GM23338 (cell line): ENCODE data around the gene CABLES1. TPM values are rescaled to one million over a fixed set of nuclear protein-coding genes. Genes with fewer than 3 reads are reported as not detected.
A peak's percentile ranks its signal among the peaks of the same experiment; 100 is the strongest.

ENCODE experiments used
- ATAC-seq: fragments of 200-7000 bp; cut with Tn5 transposase; 3 replicates; pipeline ENCODE4 v1.9.1; 2020
- DNase-seq: peaks from one replicate; pipeline ENCODE4 v3.0.0-alpha.2; 2015; ENCODE audit warnings: low spot score
- H2AFZ ChIP-seq: fragments of 200-600 bp; sonication (generic); 2 replicates; pipeline ENCODE4 v1.8.0; 2016; ENCODE audit warnings: antibody characterized with exemption, mild to moderate bottlenecking, moderate library complexity
- H3F3A ChIP-seq: fragments of 200-600 bp; sonication (generic); replicated peaks from 2 replicates; pipeline ENCODE4 v1.8.0; 2017; ENCODE audit warnings: antibody characterized with exemption, mixed run types, low read depth
- H3K27ac ChIP-seq: fragments of 200-600 bp; sonication (generic); 2 replicates; pipeline ENCODE4 v1.6.1; 2016; ENCODE audit warnings: low read depth
- H3K27me3 ChIP-seq: fragments of 200-600 bp; sonication (generic); 2 replicates; pipeline ENCODE4 v1.8.0; 2016; ENCODE audit warnings: mild to moderate bottlenecking, mixed run types, moderate library complexity; ENCODE audit not compliant: insufficient read depth
- H3K36me3 ChIP-seq: fragments of 200-600 bp; sonication (generic); 2 replicates; pipeline ENCODE4 v1.8.0; 2016; ENCODE audit warnings: mild to moderate bottlenecking; ENCODE audit not compliant: insufficient read depth
- H3K4me1 ChIP-seq: fragments of 200-600 bp; sonication (generic); 2 replicates; pipeline ENCODE4 v1.8.0; 2016; ENCODE audit warnings: mild to moderate bottlenecking, moderate library complexity; ENCODE audit not compliant: insufficient read depth
- H3K4me2 ChIP-seq: fragments of 200-600 bp; sonication (generic); 2 replicates; pipeline ENCODE4 v1.7.1; 2017; ENCODE audit warnings: mixed run types
- H3K4me3 ChIP-seq: fragments of 200-600 bp; sonication (generic); 2 replicates; pipeline ENCODE4 v1.6.1; 2016; ENCODE audit warnings: mixed run types
- H3K79me2 ChIP-seq: fragments of 200-600 bp; sonication (generic); replicated peaks from 2 replicates; pipeline ENCODE4 v1.8.0; 2017; ENCODE audit warnings: mild to moderate bottlenecking; ENCODE audit not compliant: insufficient read depth
- H3K9me2 ChIP-seq: fragments of 200-600 bp; sonication (generic); 2 replicates; pipeline ENCODE4 v1.8.0; 2017; ENCODE audit not compliant: insufficient read depth
- H4K20me1 ChIP-seq: fragments of 200-600 bp; sonication (generic); replicated peaks from 2 replicates; pipeline ENCODE4 v1.8.0; 2017; ENCODE audit warnings: mild to moderate bottlenecking; ENCODE audit not compliant: insufficient read depth
- H3K27ac Mint-ChIP-seq: 2 replicates; pipeline ENCODE4 v1.8.0; 2020; ENCODE audit warnings: inconsistent platforms, mild to moderate bottlenecking, moderate library complexity, mixed read lengths
- H3K27me3 Mint-ChIP-seq: 3 replicates; pipeline ENCODE4 v1.8.0; 2022; ENCODE audit warnings: low read depth, mild to moderate bottlenecking, moderate library complexity, mixed read lengths, inconsistent platforms; ENCODE audit not compliant: insufficient read depth, poor library complexity
- H3K36me3 Mint-ChIP-seq: 3 replicates; pipeline ENCODE4 v1.8.0; 2021; ENCODE audit warnings: low read depth, mild to moderate bottlenecking, inconsistent platforms, moderate library complexity, mixed read lengths
- H3K4me1 Mint-ChIP-seq: 3 replicates; pipeline ENCODE4 v1.8.0; 2020; ENCODE audit warnings: mild to moderate bottlenecking, inconsistent platforms, mixed read lengths
- H3K4me3 Mint-ChIP-seq: 3 replicates; pipeline ENCODE4 v1.8.0; 2021; ENCODE audit warnings: moderate library complexity, mild to moderate bottlenecking, inconsistent platforms, mixed read lengths
- H3K9me3 Mint-ChIP-seq: 3 replicates; pipeline ENCODE4 v1.8.0; 2020; ENCODE audit warnings: moderate library complexity, mild to moderate bottlenecking, inconsistent platforms, mixed read lengths
- CREB1 ChIP-seq: fragments of 250-450 bp; sonication (Bioruptor Pico); IDR thresholded peaks from 2 replicates; pipeline ENCODE4 v1.5.0; 2020; ENCODE audit warnings: low read depth, mild to moderate bottlenecking, moderate library complexity
- ETS1 ChIP-seq: IDR thresholded peaks from 2 replicates; pipeline ENCODE4 v1.6.1; 2016; ENCODE audit warnings: antibody characterized with exemption
- EZH2 ChIP-seq: fragments of 200-600 bp; sonication (generic); IDR thresholded peaks from one replicate; pipeline ENCODE4 v1.8.0; 2017; ENCODE audit warnings: antibody characterized with exemption, mild to moderate bottlenecking, low read depth; ENCODE audit not compliant: unreplicated experiment
- EZH2phosphoT487 ChIP-seq: fragments of 200-600 bp; sonication (generic); IDR thresholded peaks from one replicate; pipeline ENCODE4 v1.8.1; 2018; ENCODE audit warnings: antibody characterized with exemption; ENCODE audit not compliant: unreplicated experiment
- JUNB ChIP-seq: IDR thresholded peaks from one replicate; pipeline ENCODE4 v1.6.1; 2016; ENCODE audit warnings: antibody characterized with exemption; ENCODE audit not compliant: unreplicated experiment
- NANOG ChIP-seq: IDR thresholded peaks from 2 replicates; pipeline ENCODE4 v1.6.1; 2016; ENCODE audit warnings: antibody characterized with exemption, borderline replicate concordance
- POLR2AphosphoS5 ChIP-seq: IDR thresholded peaks from 2 replicates; pipeline ENCODE4 v1.6.1; 2016; ENCODE audit warnings: antibody characterized with exemption, low read depth
- STAT1 ChIP-seq: IDR thresholded peaks from one replicate; pipeline ENCODE4 v1.6.1; 2016; ENCODE audit warnings: antibody characterized with exemption; ENCODE audit not compliant: unreplicated experiment
- ZNF114 ChIP-seq: fragments of 250-450 bp; sonication (Bioruptor Pico); IDR thresholded peaks from 2 replicates; pipeline ENCODE4 v1.5.0; 2020; ENCODE audit warnings: mild to moderate bottlenecking, moderate library complexity
- ZNF331 ChIP-seq: fragments of 250-450 bp; sonication (Bioruptor Pico); IDR thresholded peaks from 2 replicates; pipeline ENCODE4 v1.5.0; 2020; ENCODE audit warnings: low read depth, mild to moderate bottlenecking, moderate library complexity
- ZNF462 ChIP-seq: fragments of 250-450 bp; sonication (Bioruptor Pico); IDR thresholded peaks from 2 replicates; pipeline ENCODE4 v1.5.0; 2020; ENCODE audit warnings: mild to moderate bottlenecking, moderate library complexity
- polyA plus RNA-seq: library from polyadenylated mRNA; unstranded; fragments of >200 nt; fragmentation: Nextera tagmentation; extraction: Ambion mirVana; gene quantifications from 2 replicates; pipeline ENCODE4 v1.2.1, GENCODE V29; 2016
- total RNA-seq: library from RNA; depleted of rRNA; stranded (reverse); fragments of >200 nt; shearing (Covaris generic); gene quantifications from 2 replicates; pipeline ENCODE4 v1.2.3, GENCODE V29; 2014
- TF ChIP-seq, protein P1 (sequence below), 2 experiments: fragments of 200-600 bp in 1 of 2; sonication (generic) in 1 of 2; conservative IDR thresholded peaks; 2 replicates each; pipeline versions ENCODE4 v1.5.1 to v1.6.1; 2016 to 2017; ENCODE audit warnings: antibody characterized with exemption in 2 of 2, low read depth in 2 of 2, mild to moderate bottlenecking in 2 of 2, moderate library complexity in 1 of 2
- TF ChIP-seq, protein P2 (sequence below): IDR thresholded peaks from one replicate; pipeline ENCODE4 v1.6.1; 2018; ENCODE audit warnings: antibody characterized with exemption; ENCODE audit not compliant: unreplicated experiment

Gene CABLES1
- total and polyA plus RNA-seq, 2 experiments from 2014 or later, result 2.6 to 12.4 TPM

DNA sequence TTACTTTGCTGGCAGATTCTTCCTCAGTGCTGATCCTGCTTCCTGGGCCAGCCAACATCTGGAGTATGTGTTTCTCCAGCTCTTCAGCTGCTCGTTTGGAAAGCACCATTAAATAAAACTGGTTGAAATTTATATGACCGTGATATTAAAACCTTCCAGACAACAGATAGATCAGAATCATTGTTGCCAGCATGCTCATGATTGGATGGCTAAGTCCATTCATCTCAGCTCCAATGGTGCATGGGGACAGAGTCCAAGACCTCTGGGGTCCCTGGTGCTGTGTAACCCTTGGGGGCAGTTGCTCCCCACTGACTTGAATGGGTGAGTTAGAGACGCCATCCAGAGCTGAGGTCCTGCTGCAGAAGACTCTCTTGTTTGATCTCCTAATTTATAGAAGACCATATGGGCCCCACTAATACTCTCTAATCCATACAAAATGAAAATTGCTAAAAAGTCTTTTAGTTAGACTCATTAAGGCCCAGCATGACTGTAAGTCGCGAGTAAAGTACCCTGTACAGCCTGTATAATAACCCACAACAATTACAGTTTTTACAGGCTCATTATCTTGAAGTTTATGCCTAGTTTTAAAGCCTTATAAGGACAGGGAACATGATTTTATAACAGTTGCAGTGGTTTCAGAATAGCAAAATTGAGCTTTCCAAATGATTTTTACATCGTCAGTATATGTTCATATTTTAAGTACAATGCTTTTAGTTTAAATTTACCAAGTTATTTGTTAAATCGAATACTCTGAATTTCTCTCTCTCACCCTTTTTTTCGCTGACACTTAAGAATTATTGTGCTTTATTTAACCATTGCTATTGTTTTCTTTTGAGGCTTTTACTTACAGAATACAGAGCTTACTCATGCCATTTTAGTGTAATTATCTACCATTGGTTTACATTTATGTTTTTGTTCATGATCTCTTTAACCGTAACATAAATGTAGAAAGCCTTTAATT, 60.0 kb downstream of the CABLES1 start:
- Mint-ChIP-seq H3K9me3 (no peaks in the 10 kb centered on the region; the same call in 1 of the 3 replicates), H3K4me3 (peak overlapping the region; percentile 32; the same call in 2 of the 3 replicates), H3K4me1 (peaks cover 40% of the 10 kb centered on the region), H3K27ac (peak overlapping the region; percentile 30), H3K36me3 (peaks cover 56% of the 10 kb centered on the region), H3K27me3 (peaks cover 8% of the 10 kb centered on the region)
- peaks cover 10% of the 10 kb centered on the region for H3K79me2 ChIP-seq
- no peaks in the 10 kb centered on the region; the same call in 1 of the 2 replicates for H3F3A ChIP-seq
- H3K36me3 ChIP-seq, result peaks cover 2% of the 10 kb centered on the region; the same call in 1 of the 2 replicates
- H3K27me3 ChIP-seq, result no peaks in the 10 kb centered on the region
- no peak overlapping the region for H2AFZ ChIP-seq
- peaks cover 15% of the 10 kb centered on the region; the same call in 1 of the 2 replicates for H3K4me1 ChIP-seq
- DNase-seq (no peak), ATAC-seq (no peak)
- peak overlapping the region; percentile 55 for H3K27ac ChIP-seq
- H3K9me2 ChIP-seq, result no peaks in the 10 kb centered on the region
- no peak for TF ChIP-seq CREB1 (CRISPR knock-in tag)
- no peak for TF ChIP-seq JUNB
- TF ChIP-seq, protein P1, sequence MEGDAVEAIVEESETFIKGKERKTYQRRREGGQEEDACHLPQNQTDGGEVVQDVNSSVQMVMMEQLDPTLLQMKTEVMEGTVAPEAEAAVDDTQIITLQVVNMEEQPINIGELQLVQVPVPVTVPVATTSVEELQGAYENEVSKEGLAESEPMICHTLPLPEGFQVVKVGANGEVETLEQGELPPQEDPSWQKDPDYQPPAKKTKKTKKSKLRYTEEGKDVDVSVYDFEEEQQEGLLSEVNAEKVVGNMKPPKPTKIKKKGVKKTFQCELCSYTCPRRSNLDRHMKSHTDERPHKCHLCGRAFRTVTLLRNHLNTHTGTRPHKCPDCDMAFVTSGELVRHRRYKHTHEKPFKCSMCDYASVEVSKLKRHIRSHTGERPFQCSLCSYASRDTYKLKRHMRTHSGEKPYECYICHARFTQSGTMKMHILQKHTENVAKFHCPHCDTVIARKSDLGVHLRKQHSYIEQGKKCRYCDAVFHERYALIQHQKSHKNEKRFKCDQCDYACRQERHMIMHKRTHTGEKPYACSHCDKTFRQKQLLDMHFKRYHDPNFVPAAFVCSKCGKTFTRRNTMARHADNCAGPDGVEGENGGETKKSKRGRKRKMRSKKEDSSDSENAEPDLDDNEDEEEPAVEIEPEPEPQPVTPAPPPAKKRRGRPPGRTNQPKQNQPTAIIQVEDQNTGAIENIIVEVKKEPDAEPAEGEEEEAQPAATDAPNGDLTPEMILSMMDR (conservative IDR thresholded peaks at IDR 0.05; ENCODE audit: low read depth in 2 of 2), result no peak
- TF ChIP-seq STAT1, result no peak
- TF ChIP-seq EZH2, result no peak
- TF ChIP-seq ETS1, result no peak
- TF ChIP-seq NANOG, result no peak
- TF ChIP-seq ZNF114, result no peak
- TF ChIP-seq POLR2AphosphoS5, result no peak
- TF ChIP-seq, protein P2, sequence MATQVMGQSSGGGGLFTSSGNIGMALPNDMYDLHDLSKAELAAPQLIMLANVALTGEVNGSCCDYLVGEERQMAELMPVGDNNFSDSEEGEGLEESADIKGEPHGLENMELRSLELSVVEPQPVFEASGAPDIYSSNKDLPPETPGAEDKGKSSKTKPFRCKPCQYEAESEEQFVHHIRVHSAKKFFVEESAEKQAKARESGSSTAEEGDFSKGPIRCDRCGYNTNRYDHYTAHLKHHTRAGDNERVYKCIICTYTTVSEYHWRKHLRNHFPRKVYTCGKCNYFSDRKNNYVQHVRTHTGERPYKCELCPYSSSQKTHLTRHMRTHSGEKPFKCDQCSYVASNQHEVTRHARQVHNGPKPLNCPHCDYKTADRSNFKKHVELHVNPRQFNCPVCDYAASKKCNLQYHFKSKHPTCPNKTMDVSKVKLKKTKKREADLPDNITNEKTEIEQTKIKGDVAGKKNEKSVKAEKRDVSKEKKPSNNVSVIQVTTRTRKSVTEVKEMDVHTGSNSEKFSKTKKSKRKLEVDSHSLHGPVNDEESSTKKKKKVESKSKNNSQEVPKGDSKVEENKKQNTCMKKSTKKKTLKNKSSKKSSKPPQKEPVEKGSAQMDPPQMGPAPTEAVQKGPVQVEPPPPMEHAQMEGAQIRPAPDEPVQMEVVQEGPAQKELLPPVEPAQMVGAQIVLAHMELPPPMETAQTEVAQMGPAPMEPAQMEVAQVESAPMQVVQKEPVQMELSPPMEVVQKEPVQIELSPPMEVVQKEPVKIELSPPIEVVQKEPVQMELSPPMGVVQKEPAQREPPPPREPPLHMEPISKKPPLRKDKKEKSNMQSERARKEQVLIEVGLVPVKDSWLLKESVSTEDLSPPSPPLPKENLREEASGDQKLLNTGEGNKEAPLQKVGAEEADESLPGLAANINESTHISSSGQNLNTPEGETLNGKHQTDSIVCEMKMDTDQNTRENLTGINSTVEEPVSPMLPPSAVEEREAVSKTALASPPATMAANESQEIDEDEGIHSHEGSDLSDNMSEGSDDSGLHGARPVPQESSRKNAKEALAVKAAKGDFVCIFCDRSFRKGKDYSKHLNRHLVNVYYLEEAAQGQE, result no peak
- TF ChIP-seq ZNF462 (CRISPR knock-in tag), result no peak
- TF ChIP-seq ZNF331, result no peak
- no peak for TF ChIP-seq EZH2phosphoT487
- H3K4me3 ChIP-seq, result no peak overlapping the region
- H3K4me2 ChIP-seq, result 0 out of 2 replicates have a peak overlapping the region, but pooled peaks have one; percentile 11
- peaks cover 8% of the 10 kb centered on the region; the same call in 1 of the 2 replicates for H4K20me1 ChIP-seq
